Right ventricle myocardium inferior (tissue), 1 donor: ENCODE measurements around the gene DPP6. TPM values are rescaled to one million over a fixed set of nuclear protein-coding genes. Genes with fewer than 3 reads are reported as not detected.

ENCODE experiments used
- ATAC-seq: fragments of 200-7000 bp; cut with Tn5 transposase; one replicate; pipeline ENCODE4 v1.9.1; 2020; ENCODE audit warnings: mild to moderate bottlenecking, moderate library complexity
- DNase-seq: peaks from one replicate; pipeline ENCODE4 v3.0.0; 2021; ENCODE audit errors: missing footprints
- intact Hi-C: fragments of 100-400 bp; cut with DNase I; formaldehyde crosslinking; loops from one replicate; pipeline ENCODE4 v1.11.0; 2022
- total RNA-seq: library from RNA; stranded (reverse); fragmentation: NEBNext Ultra II Directional; extraction: Animal tissue kit (Norgen Biotek cat#: 25700); gene quantifications from one replicate; pipeline ENCODE4 v1.2.1, GENCODE V29; 2021
- donor health status: DM: no; HTN: yes; CAD: no; lungs with severe emphysema.

The DPP6 gene
- total RNA-seq, 1 donor from 2014 or later: 0.19 TPM

DNA sequence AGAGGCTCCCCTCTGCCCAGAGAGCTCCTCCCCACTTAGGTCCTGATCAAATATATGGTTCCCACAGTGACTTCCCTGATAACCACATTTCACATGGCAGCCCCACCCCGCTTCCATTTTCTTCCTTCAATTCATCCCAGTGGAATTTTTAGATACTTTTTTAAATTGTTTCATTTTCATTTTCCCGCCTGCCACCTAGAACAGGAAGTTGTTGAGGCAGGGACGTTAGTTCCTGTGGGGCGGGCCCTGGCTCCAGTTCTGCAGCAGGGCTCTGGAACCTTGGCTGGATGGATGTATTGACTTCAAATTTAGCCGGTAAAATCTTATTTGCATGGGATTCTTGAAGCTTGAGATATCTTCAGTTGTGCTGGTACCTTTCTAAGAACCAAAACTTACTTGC lies 724.2 kb downstream of the DPP6 start:
- intact Hi-C loops: no loop called here
- no peak for DNase-seq
- no peak for ATAC-seq

- intact Hi-C loops: no loop called here
Measured at GRCh38 chr7:154777023-154777422, 724.8 kb downstream of the DPP6 start.

GRCh38 chr7:154777489-154777888 lies 725.3 kb downstream of the DPP6 start:
- intact Hi-C loops: no loop called here
- DNase-seq (no peak), ATAC-seq (no peak)

More at GRCh38 chr7:154777023-154777422, 724.8 kb downstream of the DPP6 start:
- no peak for DNase-seq
- no peak for ATAC-seq

- DNase-seq (no peak), ATAC-seq (no peak)
- intact Hi-C loops: no loop called here
Measured at GRCh38 chr7:154777908-154778307, 725.7 kb downstream of the DPP6 start.

- ATAC-seq (no peak), DNase-seq (no peak)
- intact Hi-C loops: no loop called here
Measured at GRCh38 chr7:154781369-154782303, 729.4 kb downstream of the DPP6 start.

DNA sequence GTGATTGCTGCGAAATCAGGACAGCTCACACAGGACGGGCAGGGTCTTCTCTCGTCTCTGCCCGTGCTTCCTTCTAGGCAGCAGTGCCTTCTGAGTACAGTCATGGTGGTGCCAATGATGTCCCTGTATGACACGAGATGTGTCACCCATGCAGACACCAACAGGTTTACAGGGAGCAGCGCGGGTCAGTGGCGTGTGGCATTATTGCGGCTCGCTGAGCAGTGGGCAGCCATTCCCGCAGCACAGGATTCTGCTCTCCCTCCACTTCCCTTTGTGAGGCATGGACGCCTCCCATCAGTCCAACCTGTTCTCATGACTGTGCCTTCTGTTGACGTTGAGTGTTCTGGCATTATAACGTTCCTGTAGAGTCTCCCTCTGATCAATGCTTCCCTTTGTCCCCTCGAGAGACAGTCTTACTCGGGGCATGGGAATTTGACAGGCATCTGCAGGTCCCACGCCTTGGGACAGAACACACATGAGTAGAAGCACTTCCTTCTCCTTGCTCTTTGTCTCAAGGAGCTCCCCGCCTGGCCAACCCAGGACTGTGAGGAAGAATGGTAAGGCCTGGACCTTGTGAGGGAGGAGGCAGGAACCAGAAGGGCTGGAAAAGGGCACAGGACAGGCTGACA lies 731.2 kb downstream of the DPP6 start:
- ATAC-seq (no peak), DNase-seq (no peak)
- intact Hi-C loops: no loop called here

GRCh38 chr7:154785898-154786297 lies 733.7 kb downstream of the DPP6 start:
- intact Hi-C loops: no loop called here

DNA sequence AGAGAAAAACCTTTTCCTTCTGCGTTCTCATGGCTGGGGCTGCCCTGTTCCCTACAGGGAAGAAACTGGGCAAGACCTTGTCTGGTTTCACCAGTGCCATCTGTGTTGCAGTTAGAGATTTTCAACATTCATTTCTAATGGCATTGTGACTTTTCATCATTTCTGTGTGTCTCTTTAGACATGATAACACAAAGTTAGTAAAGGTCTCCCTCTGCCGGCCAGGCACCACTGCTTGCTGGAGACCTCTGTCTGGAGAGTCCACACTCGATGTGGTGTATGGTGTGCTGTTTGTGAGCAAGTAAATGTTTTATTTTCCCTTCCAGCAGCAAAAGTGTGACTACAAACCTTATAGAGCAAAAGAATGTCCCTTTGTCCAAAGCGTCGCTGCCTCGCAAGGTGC lies 737.2 kb downstream of the DPP6 start:
- DNase-seq (no peak), ATAC-seq (no peak)

More at GRCh38 chr7:154785898-154786297, 733.7 kb downstream of the DPP6 start:
- DNase-seq (no peak), ATAC-seq (no peak)

DNA sequence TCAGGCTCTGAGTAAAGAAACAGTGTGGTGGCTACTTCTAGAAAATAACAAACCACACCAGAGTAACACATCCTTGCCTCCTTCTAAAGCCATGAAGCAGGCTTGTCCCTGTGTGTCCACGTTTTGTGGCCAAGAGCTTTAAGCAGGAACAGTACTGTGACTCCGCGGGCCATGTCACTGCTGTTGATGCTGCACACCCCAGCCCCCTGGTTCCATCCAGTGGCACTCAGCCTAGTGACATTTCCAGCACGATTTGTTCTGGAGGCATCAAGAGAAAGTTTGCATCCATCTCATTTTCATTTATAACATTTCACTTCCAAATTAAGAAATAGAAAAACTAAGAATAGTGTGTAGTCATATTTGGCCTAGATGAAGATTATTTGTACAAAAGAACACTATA lies 739.4 kb downstream of the DPP6 start:
- intact Hi-C loops: no loop called here
- DNase-seq: no peak
- ATAC-seq: no peak

More for the DNA sequence above, 737.2 kb downstream of the DPP6 start:
- intact Hi-C loops: no loop called here

DNA sequence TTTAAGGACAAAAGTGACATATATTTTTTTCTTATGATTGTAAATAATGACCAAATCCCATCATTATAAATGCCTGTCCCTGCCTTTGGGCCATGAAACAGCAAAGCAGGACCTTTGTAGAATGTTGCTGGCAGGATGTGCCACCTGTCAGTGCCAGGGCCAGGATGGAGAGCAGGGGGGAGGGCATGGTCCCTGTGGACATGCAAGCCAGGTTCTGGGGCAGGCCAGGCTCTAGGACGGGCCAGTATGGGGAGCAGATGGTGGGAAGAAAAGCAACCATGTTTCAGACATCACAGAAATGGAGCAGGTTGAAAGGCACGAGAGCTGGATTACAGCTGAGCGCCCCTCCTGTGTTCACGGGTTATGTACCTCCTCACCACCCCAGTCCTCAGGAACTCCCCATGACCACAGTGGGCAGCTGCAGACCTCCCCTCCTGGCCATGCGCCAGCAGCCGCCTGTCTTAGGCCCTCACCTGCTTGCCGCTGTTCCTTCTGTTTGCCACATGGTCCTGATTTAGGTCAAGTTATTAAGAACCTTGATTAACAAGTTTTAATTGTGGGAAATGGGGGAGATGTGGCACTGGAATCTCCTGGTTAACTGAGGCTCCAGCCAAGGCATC lies 740.3 kb downstream of the DPP6 start:
- DNase-seq (no peak), ATAC-seq (no peak)
- intact Hi-C loops: no loop called here

DNA sequence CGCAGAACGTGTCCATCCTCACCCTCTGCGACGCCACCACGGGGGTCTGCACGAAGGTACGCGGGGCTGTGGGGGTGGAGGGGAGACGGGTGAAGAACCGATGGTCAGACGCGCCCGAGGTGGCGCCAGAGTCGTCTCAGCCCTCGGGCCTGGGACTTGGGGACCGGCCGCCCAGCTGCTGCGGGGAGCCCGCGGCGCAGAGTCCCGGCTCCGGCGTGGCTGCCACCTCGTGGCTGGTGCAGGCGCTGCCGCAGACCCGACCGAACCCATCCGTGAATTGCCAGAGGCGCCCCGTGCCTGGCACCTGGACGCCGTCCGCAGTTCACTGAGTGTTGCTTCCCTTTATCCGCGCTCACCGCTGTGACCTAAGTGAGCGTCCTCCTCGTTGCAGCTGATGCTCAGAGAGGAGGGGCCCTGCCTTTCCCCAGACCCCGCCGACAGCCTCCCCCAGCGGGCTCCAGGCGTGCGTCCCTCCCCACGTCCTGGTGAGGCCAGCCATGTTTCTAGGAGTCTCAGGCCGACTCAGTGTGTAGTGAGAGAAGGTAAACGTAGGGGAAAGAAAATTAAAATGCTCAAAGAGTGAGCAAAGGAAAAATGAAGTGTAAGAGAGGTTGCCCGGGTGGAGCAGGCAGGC lies 742.1 kb downstream of the DPP6 start:
- ATAC-seq (no peak), DNase-seq (no peak)
- intact Hi-C loops: no loop called here

GRCh38 chr7:154795014-154795413 lies 742.8 kb downstream of the DPP6 start:
- intact Hi-C loops: no loop called here
- ATAC-seq: no peak
- DNase-seq: no peak

- no peak for ATAC-seq
- no peak for DNase-seq
- intact Hi-C loops: no loop called here
Measured at GRCh38 chr7:154795437-154795836, 743.2 kb downstream of the DPP6 start.

GRCh38 chr7:154804449-154804848 lies 752.3 kb downstream of the DPP6 start:
- DNase-seq (no peak), ATAC-seq (no peak)
- intact Hi-C loops: no loop called here

GRCh38 chr7:154812027-154812426 lies 759.8 kb downstream of the DPP6 start:
- no peak for ATAC-seq
- DNase-seq: no peak
- intact Hi-C loops: no loop called here

- no peak for DNase-seq
- intact Hi-C loops: no loop called here
- ATAC-seq: no peak
Measured at GRCh38 chr7:154817224-154817896, 765.2 kb downstream of the DPP6 start.

DNA sequence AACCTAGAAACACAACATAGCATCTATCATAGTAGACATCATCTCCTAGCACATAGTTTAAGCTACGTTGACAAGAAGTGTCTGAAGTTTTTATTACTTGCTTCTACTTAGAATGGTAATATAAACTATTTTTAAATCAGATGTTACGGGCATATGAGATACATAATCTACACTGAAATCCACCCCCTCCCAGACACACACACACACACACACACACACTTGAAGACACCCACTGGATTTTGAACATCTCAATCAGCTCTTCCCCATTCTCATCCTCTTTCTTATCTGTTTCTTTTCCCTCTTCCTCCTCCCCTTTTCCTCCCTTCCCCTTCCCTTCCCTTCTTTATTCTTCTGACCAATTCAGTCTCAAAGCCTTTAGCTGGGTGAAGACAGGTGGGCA lies 774.8 kb downstream of the DPP6 start:
- DNase-seq: no peak
- no peak for ATAC-seq
- intact Hi-C loops: no loop called here

DNA sequence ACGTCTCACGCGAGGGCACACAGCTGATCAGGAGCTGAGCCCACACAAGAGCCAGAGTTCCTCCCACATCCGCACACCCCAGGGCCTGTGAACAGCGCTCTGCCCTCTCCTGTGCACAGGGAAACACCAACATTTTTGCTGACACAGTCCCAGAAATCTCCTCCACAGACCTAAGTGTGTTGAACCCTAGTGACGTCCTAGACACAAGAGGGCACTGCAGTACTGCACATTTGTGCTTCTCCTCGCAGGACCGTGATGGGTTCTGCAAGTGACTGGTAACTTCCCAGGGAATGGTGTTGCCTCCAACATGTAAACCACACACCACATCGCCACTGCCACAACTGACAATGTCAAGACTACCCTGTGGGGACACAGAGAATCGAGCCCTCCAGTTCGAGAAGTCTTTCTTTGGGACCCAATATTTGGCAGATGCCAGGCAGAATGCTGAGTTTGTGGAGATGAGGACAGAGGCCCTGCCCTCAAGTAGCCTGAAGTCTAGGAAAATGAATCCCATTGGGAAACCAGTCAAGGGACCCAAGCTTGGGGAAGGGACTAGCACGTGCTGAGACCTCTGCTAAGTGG lies 780.5 kb downstream of the DPP6 start:
- intact Hi-C loops: no loop called here
- ATAC-seq: no peak

More for the DNA sequence above, 780.5 kb downstream of the DPP6 start:
- no peak for DNase-seq
